Loucy (cell line): ENCODE measurements around the gene ICE1.
"Not testable (repeated sequence)": the region's sequence is repeated elsewhere in the genome, so short reads cannot be mapped to it uniquely, and the experiment has no call there.

Experiments used
- EZH2phosphoT487 ChIP-seq: fragments of 200-600 bp; IDR thresholded peaks from 2 replicates; pipeline ENCODE4 v1.6.1; 2018; ENCODE audit warnings: antibody characterized with exemption, mild to moderate bottlenecking, moderate library complexity, borderline replicate concordance
- TF ChIP-seq, protein P1 (sequence below): fragments of 200-600 bp; sonication (generic); conservative IDR thresholded peaks from 2 replicates; pipeline ENCODE4 v1.5.1; 2014; ENCODE audit warnings: mild to moderate bottlenecking, antibody characterized with exemption, low read length

DNA sequence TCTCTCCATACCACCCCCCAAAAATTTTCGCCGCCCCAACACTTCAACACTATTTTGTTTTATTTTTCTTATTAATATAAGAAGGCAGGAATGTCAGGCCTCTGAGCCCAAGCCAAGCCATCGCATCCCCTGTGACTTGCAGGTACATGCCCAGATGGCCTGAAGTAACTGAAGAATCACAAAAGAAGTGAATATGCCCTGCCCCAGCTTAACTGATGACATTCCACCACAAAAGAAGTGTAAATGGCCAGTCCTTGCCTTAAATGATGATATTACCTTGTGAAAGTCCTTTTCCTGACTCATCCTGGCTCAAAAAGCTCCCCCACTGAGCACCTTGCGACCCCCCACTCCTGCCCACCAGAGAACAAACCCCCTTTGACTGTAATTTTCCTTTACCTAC lies 98.1 kb downstream of the ICE1 start:
- TF ChIP-seq, protein P1, sequence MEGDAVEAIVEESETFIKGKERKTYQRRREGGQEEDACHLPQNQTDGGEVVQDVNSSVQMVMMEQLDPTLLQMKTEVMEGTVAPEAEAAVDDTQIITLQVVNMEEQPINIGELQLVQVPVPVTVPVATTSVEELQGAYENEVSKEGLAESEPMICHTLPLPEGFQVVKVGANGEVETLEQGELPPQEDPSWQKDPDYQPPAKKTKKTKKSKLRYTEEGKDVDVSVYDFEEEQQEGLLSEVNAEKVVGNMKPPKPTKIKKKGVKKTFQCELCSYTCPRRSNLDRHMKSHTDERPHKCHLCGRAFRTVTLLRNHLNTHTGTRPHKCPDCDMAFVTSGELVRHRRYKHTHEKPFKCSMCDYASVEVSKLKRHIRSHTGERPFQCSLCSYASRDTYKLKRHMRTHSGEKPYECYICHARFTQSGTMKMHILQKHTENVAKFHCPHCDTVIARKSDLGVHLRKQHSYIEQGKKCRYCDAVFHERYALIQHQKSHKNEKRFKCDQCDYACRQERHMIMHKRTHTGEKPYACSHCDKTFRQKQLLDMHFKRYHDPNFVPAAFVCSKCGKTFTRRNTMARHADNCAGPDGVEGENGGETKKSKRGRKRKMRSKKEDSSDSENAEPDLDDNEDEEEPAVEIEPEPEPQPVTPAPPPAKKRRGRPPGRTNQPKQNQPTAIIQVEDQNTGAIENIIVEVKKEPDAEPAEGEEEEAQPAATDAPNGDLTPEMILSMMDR: not testable (repeated sequence)
- TF ChIP-seq EZH2phosphoT487: not testable (repeated sequence)
